Progenitor cell of endocrine pancreas (in vitro differentiated cells): ENCODE results near the gene RGS17. TPM values are rescaled to one million over a fixed set of nuclear protein-coding genes. Genes with fewer than 3 reads are reported as not detected.

Experiments used
- DNase-seq: peaks from one replicate; pipeline ENCODE4 v3.0.0; 2021; ENCODE audit warnings: low spot score; ENCODE audit not compliant: unreplicated experiment
- H3K27ac Mint-ChIP-seq: 2 replicates; pipeline ENCODE4 v1.8.0; 2021; ENCODE audit warnings: mild to moderate bottlenecking, moderate library complexity, mixed read lengths
- H3K27me3 Mint-ChIP-seq: 2 replicates; pipeline ENCODE4 v1.8.0; 2021; ENCODE audit warnings: mixed read lengths
- H3K36me3 Mint-ChIP-seq: 2 replicates; pipeline ENCODE4 v1.8.0; 2022; ENCODE audit warnings: mixed read lengths; ENCODE audit not compliant: insufficient read depth
- H3K4me1 Mint-ChIP-seq: 2 replicates; pipeline ENCODE4 v1.8.0; 2021; ENCODE audit warnings: low read depth, mixed read lengths
- H3K4me3 Mint-ChIP-seq: 2 replicates; pipeline ENCODE4 v1.8.0; 2021; ENCODE audit warnings: low read depth, mild to moderate bottlenecking, moderate library complexity, mixed read lengths
- H3K9me3 Mint-ChIP-seq: 2 replicates; pipeline ENCODE4 v1.8.0; 2021; ENCODE audit warnings: low read depth, mixed read lengths
- CTCF ChIP-seq: fragments of 200-600 bp; sonication (generic); IDR thresholded peaks from one replicate; pipeline ENCODE4 v1.5.0; 2021; ENCODE audit warnings: antibody characterized with exemption, mild to moderate bottlenecking; ENCODE audit not compliant: unreplicated experiment
- total RNA-seq: library from RNA; stranded (reverse); gene quantifications from 2 replicates; pipeline ENCODE4 v1.2.1, GENCODE V29; 2021

Gene RGS17
- total RNA-seq, 1 donor from 2014 or later: 2.6 TPM

DNA sequence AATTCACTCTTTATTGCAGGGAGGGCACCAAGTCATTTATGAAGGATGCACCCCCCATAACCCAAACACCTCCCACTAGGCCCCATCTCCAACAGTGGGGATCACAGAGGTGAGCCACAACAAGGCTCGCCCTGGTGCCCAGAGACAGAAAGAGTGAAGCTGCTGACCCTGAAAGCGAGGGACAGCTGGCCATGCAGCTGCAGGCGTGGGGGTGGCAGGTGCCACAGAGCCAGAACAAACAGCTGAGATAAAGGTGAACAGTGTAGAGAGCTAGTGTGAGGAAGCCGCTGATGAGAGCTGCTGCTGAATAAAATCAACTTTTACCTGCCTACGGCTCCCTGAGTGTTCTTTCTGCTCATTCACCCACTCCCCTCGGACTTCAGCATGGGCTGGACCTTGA, 18.8 kb upstream of the RGS17 start:
- H3K27ac Mint-ChIP-seq: peak overlapping the region; percentile 60
- H3K9me3 Mint-ChIP-seq: peaks cover 3% of the 10 kb centered on the region
- no peak for DNase-seq
- no peaks in the 10 kb centered on the region for H3K36me3 Mint-ChIP-seq
- H3K4me1 Mint-ChIP-seq: no peaks in the 10 kb centered on the region
- no peak for TF ChIP-seq CTCF
- H3K27me3 Mint-ChIP-seq: peaks cover 6% of the 10 kb centered on the region
- no peak overlapping the region for H3K4me3 Mint-ChIP-seq

DNA sequence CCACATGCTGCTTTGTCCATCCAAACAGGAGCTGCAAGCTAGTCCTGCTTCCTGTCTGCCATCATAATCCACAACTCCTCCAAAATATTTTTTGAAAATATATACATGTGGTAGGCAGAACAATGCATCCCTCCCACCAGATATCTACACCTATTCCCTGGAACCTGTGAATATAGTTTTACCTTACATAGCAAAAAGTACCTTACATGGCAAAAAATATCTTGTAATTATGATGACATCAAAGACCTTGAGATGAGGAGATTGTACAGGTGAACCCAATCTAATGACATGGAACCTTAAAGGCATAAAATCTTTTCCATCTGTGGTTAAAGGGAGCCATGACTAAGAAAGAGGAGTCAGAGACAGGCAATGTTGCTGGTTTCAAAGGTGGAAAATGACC, 15.3 kb upstream of the RGS17 start:
- H3K9me3 Mint-ChIP-seq: peaks cover 3% of the 10 kb centered on the region
- TF ChIP-seq CTCF: no peak
- H3K27me3 Mint-ChIP-seq: peaks cover 12% of the 10 kb centered on the region
- no peak overlapping the region for H3K27ac Mint-ChIP-seq
- H3K36me3 Mint-ChIP-seq: no peaks in the 10 kb centered on the region
- no peak overlapping the region for H3K4me3 Mint-ChIP-seq
- DNase-seq: no peak
- no peaks in the 10 kb centered on the region for H3K4me1 Mint-ChIP-seq

GRCh38 chr6:153145591-153145990, 14.5 kb upstream of the RGS17 start:
- Mint-ChIP-seq H3K27me3 (peaks cover 15% of the 10 kb centered on the region), H3K9me3 (peaks cover 3% of the 10 kb centered on the region), H3K4me1 (no peaks in the 10 kb centered on the region), H3K27ac (no peak overlapping the region), H3K36me3 (no peaks in the 10 kb centered on the region), H3K4me3 (no peak overlapping the region)
- TF ChIP-seq CTCF: no peak
- DNase-seq: no peak

DNA sequence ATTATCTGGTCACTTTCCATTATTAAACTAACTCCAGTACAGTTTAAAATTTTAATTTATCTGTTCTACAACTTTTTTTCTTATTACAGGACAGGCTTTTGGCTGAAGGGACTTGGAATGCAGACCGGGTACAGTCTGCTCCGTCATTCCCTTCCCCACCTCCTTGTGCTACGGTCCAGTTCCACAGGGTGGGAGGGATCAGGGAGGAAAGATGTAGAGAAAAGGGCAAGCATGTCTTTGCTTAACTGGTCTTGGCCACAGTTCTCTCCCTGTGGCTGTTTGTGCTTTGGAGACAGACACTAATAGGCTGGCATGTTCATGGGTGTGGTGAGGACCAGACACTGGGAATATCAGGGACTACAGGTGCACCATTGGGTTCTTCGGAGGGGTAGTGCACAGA, 12.1 kb upstream of the RGS17 start:
- no peak for DNase-seq
- Mint-ChIP-seq H3K9me3 (no peaks in the 10 kb centered on the region), H3K27me3 (peaks cover 13% of the 10 kb centered on the region), H3K4me3 (no peak overlapping the region), H3K36me3 (no peaks in the 10 kb centered on the region), H3K27ac (no peak overlapping the region), H3K4me1 (no peaks in the 10 kb centered on the region)
- no peak for TF ChIP-seq CTCF

- no peaks in the 10 kb centered on the region for H3K36me3 Mint-ChIP-seq
- H3K27ac Mint-ChIP-seq: no peak overlapping the region
- TF ChIP-seq CTCF: no peak
- DNase-seq: no peak
- peaks cover 29% of the 10 kb centered on the region for H3K27me3 Mint-ChIP-seq
- H3K4me1 Mint-ChIP-seq: no peaks in the 10 kb centered on the region
- no peak overlapping the region for H3K4me3 Mint-ChIP-seq
- no peaks in the 10 kb centered on the region for H3K9me3 Mint-ChIP-seq
Measured at GRCh38 chr6:153140299-153140698, 9.2 kb upstream of the RGS17 start.
